B cell (primary cell): ENCODE data around the gene RRAS. TPM values are rescaled to one million over a fixed set of nuclear protein-coding genes. Genes with fewer than 3 reads are reported as not detected.

Experiments used
- ATAC-seq: fragments of 200-7000 bp; cut with Tn5 transposase; one replicate; pipeline ENCODE4 v1.10.0; 2021; ENCODE audit warnings: low read depth, mild to moderate bottlenecking, moderate number of reproducible peaks, moderate library complexity
- CTCF ChIA-PET: fragments of 350-600 bp; sonication (Branson Sonifier 250); formaldehyde crosslinking; loops from one replicate; lab custom pipeline; 2021; ENCODE audit warnings: antibody characterized with exemption, inconsistent platforms; lab: Charles Lee
- POLR2A ChIA-PET: fragments of 350-600 bp; sonication (Branson Sonifier 250); formaldehyde crosslinking; loops from one replicate; lab custom pipeline; 2021; ENCODE audit warnings: antibody characterized with exemption; lab: Charles Lee
- DNase-seq: peaks from one replicate; pipeline ENCODE4 v3.0.0; 2013
- H2AFZ ChIP-seq: 2 replicates; pipeline ENCODE4 v1.6.1; 2012; ENCODE audit warnings: mild to moderate bottlenecking, low read depth, low read length; ENCODE audit not compliant: insufficient read depth, poor library complexity, severe bottlenecking
- H3K27ac ChIP-seq, 2 donors: 1 replicate in 1 of 2; 2 replicates in 1 of 2; pipeline ENCODE4 v1.5.1; 2012 to 2013; ENCODE audit warnings: low read length in 2 of 2, mild to moderate bottlenecking in 2 of 2, moderate library complexity in 1 of 2
- H3K27me3 ChIP-seq, 4 experiments: fragments of 200-600 bp in 1 of 4; sonication (generic) in 1 of 4; replicated peaks in 1 of 4; 1 replicate in 2 of 4; 2 replicates in 2 of 4; pipeline versions ENCODE4 v1.6.1 to v1.7.0; 2013 to 2016; ENCODE audit warnings: low read length in 3 of 4, mild to moderate bottlenecking in 2 of 4, mixed read lengths in 1 of 4, moderate library complexity in 1 of 4; ENCODE audit not compliant: insufficient read depth in 4 of 4, control insufficient read depth in 3 of 4; ENCODE audit errors: control extremely low read depth in 1 of 4
- H3K36me3 ChIP-seq, 2 experiments: replicated peaks in 1 of 2; 1 replicate in 1 of 2; 2 replicates in 1 of 2; pipeline versions ENCODE4 v1.6.1 to v1.7.1; 2013; ENCODE audit warnings: low read length in 1 of 2; ENCODE audit not compliant: insufficient read depth in 2 of 2, control insufficient read depth in 1 of 2; ENCODE audit errors: control extremely low read depth in 1 of 2, extremely low read depth in 1 of 2
- H3K4me1 ChIP-seq, 2 donors: fragments of 200-600 bp in 1 of 2; sonication (generic) in 1 of 2; 1 replicate in 1 of 2; 2 replicates in 1 of 2; pipeline versions ENCODE4 v1.5.1 to v1.6.1; 2013 to 2017; ENCODE audit warnings: low read length in 2 of 2; ENCODE audit not compliant: control insufficient read depth in 2 of 2, insufficient read depth in 2 of 2
- H3K4me2 ChIP-seq: replicated peaks from 2 replicates; pipeline ENCODE3; 2012; ENCODE audit warnings: mild to moderate bottlenecking, low read depth, low read length; ENCODE audit not compliant: poor library complexity, severe bottlenecking
- H3K4me3 ChIP-seq, 5 experiments: fragments of 200-600 bp in 1 of 5; sonication (generic) in 1 of 5; 1 replicate in 3 of 5; 2 replicates in 2 of 5; pipeline versions ENCODE4 v1.5.1 to v1.7.0; 2011 to 2016; ENCODE audit warnings: low read length in 4 of 5, mild to moderate bottlenecking in 4 of 5, low read depth in 2 of 5, control low read depth in 1 of 5, moderate library complexity in 1 of 5; ENCODE audit not compliant: insufficient read depth in 1 of 5; ENCODE audit errors: control extremely low read depth in 1 of 5, extremely low read depth in 1 of 5
- H3K79me2 ChIP-seq: fragments of 200-600 bp; sonication (generic); one replicate; pipeline ENCODE4 v1.6.0; 2016; ENCODE audit warnings: low read length; ENCODE audit not compliant: control insufficient read depth, insufficient read depth
- H3K9ac ChIP-seq: fragments of 200-600 bp; sonication (generic); 2 replicates; pipeline ENCODE4 v1.6.1; 2017; ENCODE audit warnings: mild to moderate bottlenecking, low read length, moderate library complexity
- H3K9me3 ChIP-seq, 3 donors: one replicate each; pipeline versions ENCODE4 v1.6.1 to v1.7.1; 2013; ENCODE audit warnings: low read length in 2 of 3; ENCODE audit not compliant: control insufficient read depth in 2 of 3, insufficient read depth in 1 of 3; ENCODE audit errors: control extremely low read depth in 1 of 3
- H4K20me1 ChIP-seq: 2 replicates; pipeline ENCODE4 v1.6.0; 2012; ENCODE audit warnings: mild to moderate bottlenecking, low read length; ENCODE audit not compliant: insufficient read depth, control insufficient read depth, poor library complexity, severe bottlenecking
- H3K27ac Mint-ChIP-seq: one replicate; pipeline ENCODE4 v1.8.0; 2021; ENCODE audit warnings: mixed read lengths
- H3K27me3 Mint-ChIP-seq: one replicate; pipeline ENCODE4 v1.8.0; 2021; ENCODE audit warnings: mixed read lengths
- H3K4me1 Mint-ChIP-seq: one replicate; pipeline ENCODE4 v1.8.0; 2021; ENCODE audit warnings: mixed read lengths
- H3K4me3 Mint-ChIP-seq: one replicate; pipeline ENCODE4 v1.8.0; 2021; ENCODE audit warnings: mixed read lengths
- H3K9me3 Mint-ChIP-seq: one replicate; pipeline ENCODE4 v1.8.0; 2022; ENCODE audit warnings: mixed read lengths; ENCODE audit not compliant: insufficient read depth
- CTCF ChIP-seq: fragments of 200-600 bp; IDR thresholded peaks from one replicate; pipeline ENCODE4 v1.8.0; 2022; ENCODE audit warnings: antibody characterized with exemption, mild to moderate bottlenecking
- EZH2 ChIP-seq: IDR thresholded peaks from 2 replicates; pipeline ENCODE4 v1.6.1; 2012; ENCODE audit warnings: borderline replicate concordance, low read depth, mild to moderate bottlenecking, moderate library complexity, low read length; ENCODE audit not compliant: insufficient read depth, poor library complexity, severe bottlenecking
- WGBS: methylation state at CpG from one replicate; pipeline ENCODE4 v1.1.5; 2013; ENCODE audit warnings: missing lambda C conversion rate; ENCODE audit not compliant: insufficient coverage; 5-methylcytosine and 5-hydroxymethylcytosine counted together
- intact Hi-C: fragments of 100-400 bp; cut with micrococcal nuclease; formaldehyde crosslinking; loops from one replicate; pipeline ENCODE4 v1.10.0; 2022
- polyA plus RNA-seq: library from polyadenylated mRNA; depleted of rRNA; stranded (reverse); fragments of >200 nt; gene quantifications from 2 replicates; pipeline ENCODE4 v1.2.3, GENCODE V29; 2012
- total RNA-seq, 2 donors: library from RNA; stranded (reverse); fragments of 120-200 nt in 1 of 2; gene quantifications; 1 replicate in 1 of 2; 2 replicates in 1 of 2; pipeline versions ENCODE4 v1.2.3 to v1.2.4, GENCODE V29; 2013 to 2022

The RRAS gene
- total and polyA plus RNA-seq, 2 donors (not counting 1 experiment from before 2014, with no cell fraction given): 5.6 to 21.0 TPM

DNA sequence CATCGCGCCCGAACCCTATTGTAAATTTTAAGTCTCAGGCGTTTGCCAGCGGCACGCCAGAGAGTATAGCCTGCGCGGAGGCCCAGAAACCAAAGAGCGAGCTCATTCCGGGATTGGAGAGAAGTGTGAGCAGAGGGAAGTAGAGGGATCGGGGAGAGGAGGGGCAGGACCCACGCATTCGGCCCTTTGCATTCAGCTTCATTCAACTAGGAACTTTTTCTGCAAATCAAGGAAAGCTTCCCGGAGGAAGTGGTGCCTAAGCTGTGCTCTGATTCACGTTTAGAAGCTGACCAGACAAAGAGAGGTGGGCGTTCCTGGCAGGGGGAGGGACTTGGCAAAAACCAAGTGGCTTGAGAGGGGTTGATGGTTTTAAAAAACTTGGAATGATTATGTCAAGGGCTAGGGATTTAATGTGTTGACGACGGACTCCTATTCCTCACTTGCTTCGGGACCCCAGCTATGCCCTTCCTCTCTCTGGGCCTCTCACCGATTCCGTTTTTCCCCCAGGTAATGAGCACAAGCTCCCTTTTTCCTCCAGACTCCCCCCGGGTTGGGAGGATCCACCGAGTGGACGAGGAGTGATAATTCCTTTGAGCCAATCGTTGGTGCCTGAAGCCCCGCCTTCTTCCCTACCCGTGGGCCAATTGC, 36.3 kb upstream of the RRAS start:
- Mint-ChIP-seq H3K4me3 (peak overlapping the region; percentile 100), H3K9me3 (no peaks in the 10 kb centered on the region), H3K27ac (peak overlapping the region; percentile 96), H3K4me1 (peaks cover 66% of the 10 kb centered on the region), H3K27me3 (no peaks in the 10 kb centered on the region)
- 2% methylated on average over 26 of the region's 27 CpGs for WGBS
- H3K79me2 ChIP-seq: peaks cover 41% of the 10 kb centered on the region
- H3K27ac ChIP-seq: peak overlapping the region; percentile 93 to 98
- ATAC-seq: peak; percentile 8
- no peak for DNase-seq
- TF ChIP-seq CTCF (no peak), EZH2 (no peak)
- peak overlapping the region; percentile 76 to 98 (median 94) for H3K4me3 ChIP-seq
- H3K4me1 ChIP-seq: peaks cover 42 to 80% of the 10 kb centered on the region in 2 donors
- ChIA-PET CTCF (interaction anchor here (0.6 to 6.5 kb wide), 19 partner anchors 9 to 223 kb away, joined by 3 to 50 read pairs (median 5); partner anchors contain the start of genes ALDH16A1, BCL2L12, IRF3 and NOSIP), POLR2A (interaction anchor here (0.6 to 6.7 kb wide), 18 partner anchors 9 to 339 kb away, joined by 3 to 53 read pairs (median 4); partner anchors contain the start of genes ALDH16A1, BCL2L12, FLT3LG and IRF3)
- peaks cover 0 to 5% (median 0%) of the 10 kb centered on the region in 3 donors for H3K9me3 ChIP-seq
- H3K4me2 ChIP-seq: peak overlapping the region; percentile 87
- peak overlapping the region; percentile 86 for H2AFZ ChIP-seq
- peaks cover 39% of the 10 kb centered on the region for H4K20me1 ChIP-seq
- H3K36me3 ChIP-seq: peaks cover 0 to 11% of the 10 kb centered on the region in 2 experiments
- intact Hi-C loops: loop anchor here (1.0 to 10.0 kb wide), 9 partner anchors 11 to 591 kb away; partner anchors contain the start of genes AKT1S1, ALDH16A1, BCL2L12 and C19orf73
- no peaks in the 10 kb centered on the region for H3K27me3 ChIP-seq
- peak overlapping the region; percentile 92 for H3K9ac ChIP-seq
